GM21381 (cell line): ENCODE results near the gene TSNAX.
"Not testable (repeated sequence)": the region's sequence is repeated elsewhere in the genome, so short reads cannot be mapped to it uniquely, and the experiment has no call there.

Experiments used
- ATAC-seq: cut with Tn5 transposase; IDR thresholded peaks from one replicate; pipeline ENCODE4 v1.9.1; 2021; ENCODE audit warnings: mild to moderate bottlenecking, moderate library complexity; ENCODE audit not compliant: unreplicated experiment

TSNAX gene, protein sequence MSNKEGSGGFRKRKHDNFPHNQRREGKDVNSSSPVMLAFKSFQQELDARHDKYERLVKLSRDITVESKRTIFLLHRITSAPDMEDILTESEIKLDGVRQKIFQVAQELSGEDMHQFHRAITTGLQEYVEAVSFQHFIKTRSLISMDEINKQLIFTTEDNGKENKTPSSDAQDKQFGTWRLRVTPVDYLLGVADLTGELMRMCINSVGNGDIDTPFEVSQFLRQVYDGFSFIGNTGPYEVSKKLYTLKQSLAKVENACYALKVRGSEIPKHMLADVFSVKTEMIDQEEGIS

DNA sequence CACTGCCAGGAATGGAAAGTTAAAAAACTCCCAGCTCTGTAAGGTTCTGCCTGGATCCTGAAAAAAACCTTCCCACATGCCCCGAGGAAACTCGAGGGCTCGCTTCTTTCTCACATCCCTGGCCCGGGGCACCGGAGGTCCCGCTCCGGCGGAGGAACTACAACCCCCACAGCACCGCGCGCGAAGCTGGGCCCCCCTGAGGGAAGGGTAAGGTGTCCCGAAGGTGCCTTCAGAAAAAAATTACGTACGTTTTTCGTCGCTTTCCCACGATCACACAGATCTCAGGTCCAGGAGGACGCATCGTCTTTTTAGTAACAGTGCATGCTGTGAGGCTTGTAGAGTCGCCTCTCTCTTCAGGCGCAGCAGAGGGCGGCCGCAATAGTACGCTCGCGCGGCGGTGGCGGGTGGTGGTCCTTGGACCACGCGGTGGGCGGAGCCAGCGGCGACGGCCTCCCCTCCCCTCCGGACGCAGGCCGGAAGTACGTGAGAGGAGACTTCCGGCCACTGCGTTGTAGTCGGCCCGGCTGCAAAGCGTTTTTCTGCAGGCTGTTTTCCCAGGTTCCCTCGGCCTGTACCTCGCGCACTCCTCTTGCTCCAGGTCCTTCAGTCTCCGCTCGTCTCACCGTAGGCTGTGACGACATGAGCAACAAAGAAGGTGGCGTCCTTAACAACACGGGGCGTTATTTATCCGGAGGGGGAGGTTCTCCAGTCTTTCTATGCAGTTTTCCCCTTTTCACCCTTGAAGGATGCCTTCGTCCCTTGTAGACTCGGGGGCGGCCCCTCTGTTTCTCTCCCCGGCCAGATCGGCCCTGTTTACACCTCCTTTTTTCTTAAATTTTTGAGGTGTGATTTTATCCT is at the start of gene TSNAX:
TSS of gene TSNAX (plus strand) at position 498 of the 858 bp plus-strand sequence. CDS start at position 640, 142 bp downstream.
- ATAC-seq = peak; percentile 97

DNA sequence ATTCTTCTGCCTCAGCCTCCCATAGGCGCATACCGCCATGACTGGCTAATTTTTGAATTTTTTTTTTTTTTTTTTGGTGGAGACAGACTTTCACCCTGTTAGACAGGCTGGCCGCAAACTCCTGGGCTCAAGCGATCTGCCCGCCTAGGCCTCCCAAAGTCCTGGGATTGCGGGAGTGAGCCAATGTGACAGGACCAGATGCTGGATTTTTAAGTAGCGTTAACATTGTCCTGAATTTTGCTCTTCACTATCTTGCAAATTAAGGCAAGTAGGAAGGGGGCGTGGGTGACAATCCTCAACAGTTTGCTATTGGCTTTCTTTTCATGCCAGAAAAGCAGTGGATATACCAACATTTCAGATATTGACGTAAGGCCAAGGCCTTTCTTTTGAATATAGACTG is 49.7 kb upstream of the TSNAX start:
- no peak for ATAC-seq

DNA sequence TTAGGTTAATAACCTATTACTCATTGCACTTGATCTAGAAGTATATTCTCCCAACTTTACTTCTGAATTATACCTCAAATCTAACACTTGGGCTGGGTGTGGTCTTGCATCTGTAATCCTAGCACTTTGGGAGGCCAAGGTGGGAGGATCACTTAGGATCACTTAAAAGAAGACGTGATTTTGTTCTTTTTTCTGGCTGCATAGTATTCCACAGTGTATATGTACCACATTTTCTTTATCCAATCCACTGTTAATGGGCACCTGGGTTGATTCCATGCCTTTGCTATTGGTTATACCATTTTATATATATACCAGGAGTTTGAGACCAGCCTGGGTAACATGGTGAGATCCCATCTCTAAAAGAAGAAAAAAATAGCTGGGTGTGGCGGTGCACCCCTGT is 48.5 kb upstream of the TSNAX start:
- ATAC-seq = no peak

DNA sequence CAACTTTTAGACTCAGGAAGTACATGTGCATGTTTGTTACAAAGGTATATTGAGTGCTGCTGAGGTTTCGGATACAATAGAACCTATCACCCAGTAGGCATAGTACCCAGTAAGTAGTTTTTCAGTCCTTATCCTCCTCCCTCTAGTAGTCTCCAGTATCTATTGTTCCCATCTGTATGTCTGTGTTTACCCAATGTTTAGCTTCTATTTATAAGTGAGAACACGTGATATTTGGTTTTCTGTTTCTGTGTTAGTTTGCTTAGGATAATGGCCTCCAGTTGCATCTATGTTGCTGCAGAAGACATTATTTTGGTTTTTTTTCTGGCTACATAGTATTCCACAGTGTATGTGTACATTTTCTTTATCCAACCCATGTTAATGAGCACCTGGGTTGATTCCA is 47.2 kb upstream of the TSNAX start:
- ATAC-seq = no peak

DNA sequence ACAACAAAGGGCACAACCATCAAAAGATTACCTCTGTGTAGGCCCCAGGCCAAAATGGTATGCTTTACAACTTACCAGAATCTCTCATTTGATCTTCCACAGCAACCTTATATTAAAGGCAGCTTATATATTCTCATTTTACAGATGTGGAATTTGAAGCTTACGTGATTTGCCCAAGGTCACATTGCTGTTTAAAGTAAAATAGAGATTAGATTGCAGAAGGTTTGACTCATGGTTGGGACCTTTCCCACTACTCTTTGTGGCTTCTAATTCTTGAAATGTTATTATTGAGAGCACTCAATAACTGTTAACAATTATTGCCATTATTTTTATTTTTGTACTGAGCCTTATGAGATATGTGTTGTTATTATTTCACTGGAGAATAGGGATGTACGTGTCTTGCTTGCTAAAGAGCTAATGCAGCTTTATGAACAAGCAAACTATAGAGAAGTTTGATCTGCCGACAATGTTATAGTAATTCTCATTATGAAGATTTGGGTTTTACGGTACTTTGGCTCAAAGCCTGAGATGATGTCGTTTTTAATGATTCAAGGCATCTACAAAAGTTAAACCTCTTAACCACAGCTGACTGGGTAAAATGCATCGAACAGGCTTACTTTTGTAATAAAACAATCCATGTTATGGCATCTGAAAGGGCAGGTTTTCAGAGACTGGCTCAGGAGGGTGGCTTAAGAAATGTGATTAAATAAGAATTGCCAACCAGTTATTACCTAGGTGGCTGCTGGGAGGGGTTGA is 43.3 kb upstream of the TSNAX start:
- ATAC-seq = no peak

DNA sequence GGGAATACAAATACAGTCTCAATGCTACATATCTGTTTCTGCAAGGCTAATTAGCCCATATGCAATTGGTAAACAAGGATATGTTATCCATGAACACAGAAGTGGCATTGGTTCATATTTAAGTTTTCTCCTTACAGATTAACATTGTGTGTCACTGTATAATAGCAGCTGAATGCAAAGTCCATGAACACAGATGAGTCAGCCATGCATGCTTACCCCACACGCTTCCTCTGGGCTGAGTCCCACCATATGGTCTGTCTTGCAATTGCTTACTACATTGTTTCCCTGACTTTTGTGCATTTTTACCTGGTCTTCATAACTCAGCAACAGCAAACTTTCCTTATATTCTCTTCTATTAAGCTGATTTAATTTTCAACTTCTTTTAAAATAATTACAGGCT is 41.5 kb upstream of the TSNAX start:
- no peak for ATAC-seq

DNA sequence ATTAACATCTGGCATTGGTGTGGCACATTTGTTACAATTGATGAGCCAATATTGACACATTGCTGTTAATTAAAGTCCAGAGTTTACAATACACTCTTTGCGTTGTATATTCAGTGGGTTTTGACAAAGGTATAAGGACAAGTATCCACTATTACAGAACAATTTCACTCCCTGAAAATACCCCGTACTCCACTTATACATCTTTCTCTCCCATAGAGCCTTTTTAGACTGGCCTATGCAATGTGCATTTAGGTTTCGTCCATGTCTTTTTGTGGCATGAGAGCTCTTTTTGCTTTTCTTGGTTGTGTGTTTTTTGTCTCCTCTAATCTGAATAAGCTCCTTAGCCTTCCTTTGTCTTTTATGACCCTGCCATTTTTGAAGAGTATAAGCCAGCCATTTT is 40.6 kb upstream of the TSNAX start:
- ATAC-seq = no peak

DNA sequence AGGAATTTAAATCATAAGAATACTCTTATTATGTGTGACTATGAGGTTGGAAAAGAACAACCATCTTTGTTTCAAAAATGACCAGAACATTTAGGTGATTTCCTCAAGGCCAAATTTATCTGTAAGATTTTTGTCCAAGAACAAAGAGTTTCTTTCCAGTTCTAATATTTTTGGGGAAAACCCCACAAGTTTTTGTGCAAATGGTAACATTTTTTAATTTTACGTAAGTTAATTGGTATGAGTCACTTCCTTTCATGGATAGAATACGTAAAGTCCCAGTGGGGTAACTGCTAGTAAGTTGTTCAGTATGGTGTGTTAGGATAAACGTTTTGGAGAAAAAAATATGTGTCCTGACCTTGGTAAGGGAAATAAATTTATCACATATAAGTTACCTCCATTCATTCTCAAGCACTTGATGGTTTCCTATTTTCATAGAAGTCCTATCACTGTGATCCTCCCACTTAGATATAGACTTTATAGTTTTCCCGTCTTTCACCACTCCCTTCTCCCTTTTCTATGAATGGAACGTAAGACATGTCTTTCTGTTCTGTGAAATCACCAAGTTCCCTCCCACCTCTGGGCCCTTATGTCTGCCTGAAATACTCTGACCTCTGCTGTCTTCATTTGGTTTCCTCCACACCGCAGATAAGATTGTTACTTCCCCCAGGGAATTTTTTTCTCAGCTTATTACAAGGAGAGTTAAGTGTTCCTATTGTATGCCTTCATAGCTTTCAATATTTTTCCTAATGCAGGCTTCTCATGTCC is 34.9 kb upstream of the TSNAX start:
- no peak for ATAC-seq

DNA sequence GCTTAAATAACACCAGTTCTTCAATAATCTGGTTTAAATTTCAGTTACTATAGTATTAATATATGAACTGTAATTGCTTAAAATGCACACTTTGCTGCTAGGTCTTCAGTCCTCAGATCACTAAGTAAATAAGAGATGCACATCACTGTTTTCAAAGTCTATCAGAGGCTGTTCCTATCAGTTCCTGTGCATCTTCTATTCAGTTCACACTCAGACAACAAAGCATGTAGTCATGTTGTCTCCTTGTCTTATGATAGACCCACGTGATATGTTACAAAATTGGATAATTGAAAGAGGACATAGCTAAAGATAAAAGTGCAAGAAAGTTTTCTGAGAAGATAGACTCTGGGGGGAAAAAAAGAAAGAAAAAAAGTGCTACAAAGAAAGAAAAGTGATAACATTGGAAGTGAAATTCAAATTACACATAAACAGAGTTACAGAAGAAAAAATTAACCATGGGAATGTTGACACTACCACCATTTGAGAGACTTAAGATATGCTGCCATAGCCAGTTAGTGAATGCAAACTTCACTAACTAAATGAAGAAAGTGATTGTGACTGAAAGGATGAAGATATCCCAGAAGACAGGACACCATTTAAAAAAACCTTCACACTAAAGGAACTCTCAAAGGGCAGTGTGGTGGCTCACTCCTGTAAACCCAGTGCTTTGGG is 33.9 kb upstream of the TSNAX start:
- no peak for ATAC-seq

DNA sequence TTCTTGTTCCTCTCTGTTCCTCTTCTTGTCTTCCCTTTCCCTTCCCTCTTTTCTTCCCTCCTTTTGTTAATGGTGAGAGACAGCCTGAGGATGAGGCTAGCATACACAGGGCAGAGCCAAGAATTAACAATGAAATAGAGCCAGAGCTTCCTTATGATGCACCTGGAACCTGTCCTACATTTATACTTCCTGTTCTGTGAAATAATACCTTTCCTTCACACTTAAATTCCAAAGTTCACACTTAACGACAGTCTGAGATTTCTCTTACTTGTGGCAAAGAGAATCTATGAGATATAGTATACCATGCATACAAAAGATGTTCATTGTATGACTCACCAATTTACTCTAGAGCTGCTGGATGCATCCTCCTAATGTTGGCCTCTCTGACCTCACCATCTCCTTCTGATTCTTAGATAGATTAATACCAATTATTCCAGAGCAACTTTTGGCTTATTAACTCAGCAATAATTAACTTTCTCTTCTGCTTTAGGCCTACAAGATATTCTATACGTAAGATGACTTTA is 30.8 kb upstream of the TSNAX start:
- ATAC-seq = no peak

DNA sequence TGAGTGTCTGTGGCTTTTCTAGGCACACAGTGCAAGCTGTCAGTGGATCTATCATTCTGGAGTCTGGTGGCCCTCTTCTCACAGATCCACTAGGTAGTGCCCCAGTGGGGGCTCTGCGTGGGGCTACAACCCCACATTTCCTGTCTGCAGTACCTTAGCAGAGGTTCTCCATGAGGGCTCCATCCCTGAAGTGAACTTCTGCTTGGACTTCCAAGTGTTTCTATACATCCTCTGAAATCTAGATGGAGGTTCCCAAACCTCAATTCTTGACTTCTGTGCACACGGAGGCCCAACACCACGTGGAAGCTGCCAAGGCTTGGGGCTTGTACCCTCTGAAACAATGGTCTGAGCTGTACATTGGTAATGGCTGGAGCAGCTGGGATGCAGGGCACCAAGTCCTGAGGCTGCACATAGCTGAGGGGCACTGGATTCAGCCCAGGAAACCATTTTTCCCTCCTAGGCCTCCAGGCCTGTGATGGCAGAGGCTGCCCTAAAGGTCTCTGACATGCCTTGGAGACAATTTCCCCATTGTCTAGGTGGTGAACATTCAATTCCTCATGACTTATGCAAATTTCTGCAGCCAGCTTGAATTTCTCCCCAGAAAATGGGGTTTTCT is 29.2 kb upstream of the TSNAX start:
- no peak for ATAC-seq

DNA sequence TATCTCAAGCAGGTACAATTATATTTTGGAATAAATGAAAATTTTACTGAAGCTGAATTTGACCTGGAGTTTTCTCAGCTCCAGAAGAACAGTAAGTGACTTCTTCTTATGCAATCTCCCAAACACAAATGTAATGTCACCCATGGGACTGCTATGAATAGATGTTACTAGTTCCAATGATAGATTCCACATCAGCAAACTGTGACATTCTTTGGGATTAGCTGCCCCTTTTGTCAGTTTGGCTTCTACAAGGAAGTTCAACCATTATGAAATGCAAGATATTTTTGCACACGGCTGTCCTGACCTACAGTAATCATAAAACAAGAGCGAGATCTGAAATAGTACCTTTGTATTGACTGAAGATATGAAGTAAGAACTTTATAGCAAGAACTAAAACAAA is 27.8 kb upstream of the TSNAX start:
- ATAC-seq = no peak

DNA sequence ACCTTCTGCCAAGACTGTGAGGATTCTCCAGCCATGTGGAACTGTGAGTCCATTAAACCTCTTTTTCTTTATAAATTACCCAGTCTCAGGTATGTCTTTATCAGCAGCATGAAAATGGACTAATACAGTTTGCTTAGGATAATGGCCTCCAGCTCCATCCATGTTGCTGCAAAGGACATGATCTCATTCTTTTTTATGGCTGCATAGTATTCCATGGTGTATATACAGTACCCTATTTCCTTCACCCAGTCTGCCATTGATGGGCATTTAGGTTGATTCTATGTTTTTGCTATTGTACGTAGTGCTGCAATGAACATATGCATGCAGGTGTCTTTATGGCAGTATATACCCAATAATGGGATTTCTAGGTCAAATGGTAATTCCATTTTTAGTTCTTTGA is 25.3 kb upstream of the TSNAX start:
- ATAC-seq = not testable (repeated sequence)

DNA sequence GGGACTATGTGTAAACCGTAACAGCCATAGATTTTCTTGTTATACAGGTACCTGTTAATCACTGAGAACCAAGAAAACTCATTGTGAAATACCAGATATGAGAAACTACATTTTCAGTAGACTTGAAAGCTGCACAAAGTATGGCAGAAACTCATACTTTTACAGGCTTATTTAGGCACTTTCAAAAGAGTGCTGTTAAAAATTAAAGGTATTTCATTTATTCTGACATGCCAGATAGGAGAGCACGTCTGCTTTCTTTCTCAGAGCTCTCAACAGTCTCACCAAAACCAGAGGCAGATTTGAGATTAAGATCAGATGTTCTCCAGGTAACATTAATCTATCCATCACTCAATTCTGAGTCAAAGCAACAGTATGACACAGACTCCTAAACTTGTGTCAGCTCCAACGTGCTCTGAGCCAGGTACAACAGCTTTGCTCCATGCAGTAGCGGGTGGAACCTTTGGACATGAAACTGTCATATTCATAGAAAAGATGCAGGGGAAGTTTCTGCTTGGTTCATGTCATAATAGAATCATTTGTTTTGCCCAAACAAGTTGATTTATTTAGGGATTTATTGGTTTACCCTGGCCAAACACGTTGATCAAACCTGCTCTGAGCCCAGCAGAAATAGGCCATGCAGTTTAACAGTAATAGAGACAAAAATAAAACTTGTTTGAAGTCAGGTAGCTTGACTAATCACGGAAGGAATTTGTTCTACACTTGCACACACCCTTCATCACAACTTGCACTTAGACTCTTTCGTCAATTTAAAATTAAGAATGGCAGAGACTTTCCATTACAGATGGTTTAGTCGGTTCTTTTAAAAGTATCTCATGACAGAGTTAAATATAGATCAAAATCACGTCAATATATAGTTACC is 20.8 kb upstream of the TSNAX start:
- no peak for ATAC-seq

DNA sequence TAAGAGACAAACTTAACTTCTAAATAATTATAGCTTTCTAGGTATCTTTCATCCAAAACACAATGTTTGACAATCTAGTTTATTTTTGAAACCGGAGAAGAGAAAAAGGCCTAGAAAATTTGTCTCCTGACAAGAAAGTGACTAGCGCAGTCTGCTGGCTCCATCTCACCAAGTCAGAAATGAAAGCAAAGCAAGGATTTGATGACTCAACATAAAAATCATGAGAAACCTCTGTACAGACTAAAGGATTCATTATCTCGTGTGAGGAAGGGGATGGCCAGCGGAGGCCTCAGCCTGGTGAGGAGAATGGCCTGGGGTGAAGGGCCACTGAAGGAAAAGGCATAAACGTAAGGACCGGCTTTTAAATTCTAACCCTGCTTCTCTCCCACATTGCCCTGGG is 20.0 kb upstream of the TSNAX start:
- ATAC-seq = no peak

DNA sequence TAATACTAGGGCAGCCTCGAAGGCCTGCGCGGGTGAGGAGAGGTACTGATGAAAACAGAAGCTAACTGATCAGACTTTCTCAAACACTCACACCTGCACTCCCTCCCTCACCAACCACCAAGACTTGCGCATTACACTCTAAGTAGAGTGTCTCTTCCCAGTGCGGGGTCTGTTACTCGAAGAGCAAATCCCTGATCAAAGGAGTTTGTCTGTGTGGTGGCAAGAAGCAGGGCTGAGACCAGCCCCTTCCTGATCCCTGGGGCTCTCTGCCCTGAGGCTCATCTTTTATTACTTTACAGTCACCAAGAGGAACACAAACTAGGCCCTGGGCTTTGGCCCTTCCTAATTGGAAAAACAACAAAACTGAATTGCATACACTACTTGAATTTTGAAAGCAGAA is 19.5 kb upstream of the TSNAX start:
- no peak for ATAC-seq

DNA sequence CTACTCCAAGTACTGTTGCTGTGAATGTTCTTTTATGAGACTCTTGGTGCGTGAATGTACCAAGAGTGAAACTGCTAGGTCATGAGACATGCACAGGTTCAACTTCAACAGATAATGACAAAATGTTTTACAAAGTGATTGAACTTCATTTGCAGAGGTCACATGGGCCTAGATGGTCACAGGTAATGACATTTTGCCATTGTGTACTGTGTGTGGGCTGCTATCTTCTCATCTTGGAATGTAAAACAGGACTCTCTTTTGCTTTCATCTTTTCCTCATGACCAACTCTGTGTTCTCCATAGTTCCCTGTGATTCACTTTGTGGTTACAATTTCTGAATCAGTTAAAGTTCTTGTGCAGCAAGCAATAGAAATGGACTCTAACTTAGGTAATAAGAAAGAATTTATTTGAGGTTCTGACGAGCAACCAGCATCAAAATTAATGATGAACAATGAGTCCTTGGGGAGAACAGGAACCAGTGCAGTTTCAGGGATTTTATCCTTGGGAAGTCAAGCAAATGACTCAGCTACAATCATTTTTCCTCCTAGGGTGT is 16.2 kb upstream of the TSNAX start:
- no peak for ATAC-seq

DNA sequence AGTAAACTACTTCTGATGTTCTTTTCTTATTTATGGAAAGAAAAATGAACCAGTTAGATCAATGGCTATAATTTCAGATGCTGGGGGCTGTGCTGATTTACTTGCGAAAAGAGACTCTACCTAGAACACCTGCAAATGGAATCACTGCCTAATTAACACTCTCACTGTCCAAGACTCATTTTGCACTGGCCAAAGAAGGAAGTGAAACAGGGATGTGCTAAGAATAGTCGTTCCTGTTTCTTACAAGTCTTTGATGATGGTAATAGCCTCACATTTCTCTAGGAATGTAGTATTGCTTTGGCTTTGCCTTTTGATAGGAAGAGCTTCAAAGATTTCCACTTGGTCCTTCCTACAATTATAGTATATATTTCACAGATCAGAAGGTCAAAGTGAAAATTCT is 12.7 kb upstream of the TSNAX start:
- no peak for ATAC-seq
